B cell (primary cell): ENCODE results near the gene BMERB1. TPM values are rescaled to one million over a fixed set of nuclear protein-coding genes. Genes with fewer than 3 reads are reported as not detected.

Experiments used
- ATAC-seq: fragments of 200-7000 bp; cut with Tn5 transposase; one replicate; pipeline ENCODE4 v1.10.0; 2021; ENCODE audit warnings: low read depth, mild to moderate bottlenecking, moderate number of reproducible peaks, moderate library complexity
- CTCF ChIA-PET: fragments of 350-600 bp; sonication (Branson Sonifier 250); formaldehyde crosslinking; loops from one replicate; lab custom pipeline; 2021; ENCODE audit warnings: antibody characterized with exemption, inconsistent platforms; lab: Charles Lee
- POLR2A ChIA-PET: fragments of 350-600 bp; sonication (Branson Sonifier 250); formaldehyde crosslinking; loops from one replicate; lab custom pipeline; 2021; ENCODE audit warnings: antibody characterized with exemption; lab: Charles Lee
- DNase-seq: peaks from one replicate; pipeline ENCODE4 v3.0.0; 2013
- H2AFZ ChIP-seq: 2 replicates; pipeline ENCODE4 v1.6.1; 2012; ENCODE audit warnings: mild to moderate bottlenecking, low read depth, low read length; ENCODE audit not compliant: insufficient read depth, poor library complexity, severe bottlenecking
- H3K27ac ChIP-seq, 2 donors: 1 replicate in 1 of 2; 2 replicates in 1 of 2; pipeline ENCODE4 v1.5.1; 2012 to 2013; ENCODE audit warnings: low read length in 2 of 2, mild to moderate bottlenecking in 2 of 2, moderate library complexity in 1 of 2
- H3K27me3 ChIP-seq, 4 experiments: fragments of 200-600 bp in 1 of 4; sonication (generic) in 1 of 4; replicated peaks in 1 of 4; 1 replicate in 2 of 4; 2 replicates in 2 of 4; pipeline versions ENCODE4 v1.6.1 to v1.7.0; 2013 to 2016; ENCODE audit warnings: low read length in 3 of 4, mild to moderate bottlenecking in 2 of 4, mixed read lengths in 1 of 4, moderate library complexity in 1 of 4; ENCODE audit not compliant: insufficient read depth in 4 of 4, control insufficient read depth in 3 of 4; ENCODE audit errors: control extremely low read depth in 1 of 4
- H3K36me3 ChIP-seq, 2 experiments: replicated peaks in 1 of 2; 1 replicate in 1 of 2; 2 replicates in 1 of 2; pipeline versions ENCODE4 v1.6.1 to v1.7.1; 2013; ENCODE audit warnings: low read length in 1 of 2; ENCODE audit not compliant: insufficient read depth in 2 of 2, control insufficient read depth in 1 of 2; ENCODE audit errors: control extremely low read depth in 1 of 2, extremely low read depth in 1 of 2
- H3K4me1 ChIP-seq, 2 donors: fragments of 200-600 bp in 1 of 2; sonication (generic) in 1 of 2; 1 replicate in 1 of 2; 2 replicates in 1 of 2; pipeline versions ENCODE4 v1.5.1 to v1.6.1; 2013 to 2017; ENCODE audit warnings: low read length in 2 of 2; ENCODE audit not compliant: control insufficient read depth in 2 of 2, insufficient read depth in 2 of 2
- H3K4me2 ChIP-seq: replicated peaks from 2 replicates; pipeline ENCODE3; 2012; ENCODE audit warnings: mild to moderate bottlenecking, low read depth, low read length; ENCODE audit not compliant: poor library complexity, severe bottlenecking
- H3K4me3 ChIP-seq, 5 experiments: fragments of 200-600 bp in 1 of 5; sonication (generic) in 1 of 5; 1 replicate in 3 of 5; 2 replicates in 2 of 5; pipeline versions ENCODE4 v1.5.1 to v1.7.0; 2011 to 2016; ENCODE audit warnings: low read length in 4 of 5, mild to moderate bottlenecking in 4 of 5, low read depth in 2 of 5, control low read depth in 1 of 5, moderate library complexity in 1 of 5; ENCODE audit not compliant: insufficient read depth in 1 of 5; ENCODE audit errors: control extremely low read depth in 1 of 5, extremely low read depth in 1 of 5
- H3K79me2 ChIP-seq: fragments of 200-600 bp; sonication (generic); one replicate; pipeline ENCODE4 v1.6.0; 2016; ENCODE audit warnings: low read length; ENCODE audit not compliant: control insufficient read depth, insufficient read depth
- H3K9ac ChIP-seq: fragments of 200-600 bp; sonication (generic); 2 replicates; pipeline ENCODE4 v1.6.1; 2017; ENCODE audit warnings: mild to moderate bottlenecking, low read length, moderate library complexity
- H3K9me3 ChIP-seq, 3 donors: one replicate each; pipeline versions ENCODE4 v1.6.1 to v1.7.1; 2013; ENCODE audit warnings: low read length in 2 of 3; ENCODE audit not compliant: control insufficient read depth in 2 of 3, insufficient read depth in 1 of 3; ENCODE audit errors: control extremely low read depth in 1 of 3
- H4K20me1 ChIP-seq: 2 replicates; pipeline ENCODE4 v1.6.0; 2012; ENCODE audit warnings: mild to moderate bottlenecking, low read length; ENCODE audit not compliant: insufficient read depth, control insufficient read depth, poor library complexity, severe bottlenecking
- H3K27ac Mint-ChIP-seq: one replicate; pipeline ENCODE4 v1.8.0; 2021; ENCODE audit warnings: mixed read lengths
- H3K27me3 Mint-ChIP-seq: one replicate; pipeline ENCODE4 v1.8.0; 2021; ENCODE audit warnings: mixed read lengths
- H3K4me1 Mint-ChIP-seq: one replicate; pipeline ENCODE4 v1.8.0; 2021; ENCODE audit warnings: mixed read lengths
- H3K4me3 Mint-ChIP-seq: one replicate; pipeline ENCODE4 v1.8.0; 2021; ENCODE audit warnings: mixed read lengths
- H3K9me3 Mint-ChIP-seq: one replicate; pipeline ENCODE4 v1.8.0; 2022; ENCODE audit warnings: mixed read lengths; ENCODE audit not compliant: insufficient read depth
- CTCF ChIP-seq: fragments of 200-600 bp; IDR thresholded peaks from one replicate; pipeline ENCODE4 v1.8.0; 2022; ENCODE audit warnings: antibody characterized with exemption, mild to moderate bottlenecking
- EZH2 ChIP-seq: IDR thresholded peaks from 2 replicates; pipeline ENCODE4 v1.6.1; 2012; ENCODE audit warnings: borderline replicate concordance, low read depth, mild to moderate bottlenecking, moderate library complexity, low read length; ENCODE audit not compliant: insufficient read depth, poor library complexity, severe bottlenecking
- WGBS: methylation state at CpG from one replicate; pipeline ENCODE4 v1.1.5; 2013; ENCODE audit warnings: missing lambda C conversion rate; ENCODE audit not compliant: insufficient coverage; 5-methylcytosine and 5-hydroxymethylcytosine counted together
- intact Hi-C: fragments of 100-400 bp; cut with micrococcal nuclease; formaldehyde crosslinking; loops from one replicate; pipeline ENCODE4 v1.10.0; 2022
- polyA plus RNA-seq: library from polyadenylated mRNA; depleted of rRNA; stranded (reverse); fragments of >200 nt; gene quantifications from 2 replicates; pipeline ENCODE4 v1.2.3, GENCODE V29; 2012
- total RNA-seq, 2 donors: library from RNA; stranded (reverse); fragments of 120-200 nt in 1 of 2; gene quantifications; 1 replicate in 1 of 2; 2 replicates in 1 of 2; pipeline versions ENCODE4 v1.2.3 to v1.2.4, GENCODE V29; 2013 to 2022

Gene BMERB1
- total and polyA plus RNA-seq, 2 donors (not counting 1 experiment from before 2014, with no cell fraction given) = 2.2 to 11.2 TPM

GRCh38 chr16:15484662-15485061, 50.3 kb downstream of the BMERB1 start:
- H4K20me1 ChIP-seq = no peaks in the 10 kb centered on the region
- TF ChIP-seq EZH2 (no peak), CTCF (no peak)
- ChIA-PET POLR2A (interaction anchor here (0.6 kb wide), 1 partner anchor 21 kb away, joined by 4 read pairs; no protein-coding TSS in a partner anchor), CTCF (no interaction called here)
- intact Hi-C loops = no loop called here
- H3K9ac ChIP-seq = no peak overlapping the region
- 74% methylated on average over 5 of the region's 5 CpGs for WGBS
- ATAC-seq (no peak), DNase-seq (no peak)
- H2AFZ ChIP-seq = no peak overlapping the region
- no peak overlapping the region for H3K4me3 Mint-ChIP-seq
- no peaks in the 10 kb centered on the region for H3K36me3 ChIP-seq
- H3K4me1 Mint-ChIP-seq = peaks cover 10% of the 10 kb centered on the region
- H3K27me3 Mint-ChIP-seq = no peaks in the 10 kb centered on the region
- no peak overlapping the region for H3K4me3 ChIP-seq
- H3K4me1 ChIP-seq = peaks cover 7% of the 10 kb centered on the region in 2 donors
- H3K9me3 ChIP-seq = no peaks in the 10 kb centered on the region
- no peaks in the 10 kb centered on the region for H3K27me3 ChIP-seq
- H3K27ac Mint-ChIP-seq = no peak overlapping the region
- H3K79me2 ChIP-seq = no peaks in the 10 kb centered on the region
- no peaks in the 10 kb centered on the region for H3K9me3 Mint-ChIP-seq
- H3K4me2 ChIP-seq = no peak overlapping the region
- no peak overlapping the region for H3K27ac ChIP-seq

DNA sequence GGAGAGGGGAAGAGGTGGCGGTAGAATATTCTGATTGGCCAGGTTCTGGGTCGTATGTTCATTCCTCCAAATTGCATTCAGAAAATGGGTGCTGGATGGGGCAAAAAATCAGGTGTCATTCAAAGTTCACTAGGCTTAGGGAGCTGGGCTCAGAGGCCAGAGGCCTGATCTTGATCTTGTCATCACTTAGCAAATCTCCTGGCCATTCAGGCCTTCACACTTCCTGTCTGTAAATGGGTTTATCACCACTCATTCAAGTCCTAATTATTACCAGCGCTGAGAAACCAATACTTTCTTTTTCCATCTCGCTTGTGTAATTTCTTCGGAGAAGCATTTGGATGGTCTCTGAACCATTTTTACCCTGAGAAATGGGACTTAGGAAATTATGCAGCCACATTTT, 50.8 kb downstream of the BMERB1 start:
- WGBS = 100% methylated on average over 1 of the region's 5 CpGs
- intact Hi-C loops = no loop called here
- no peak overlapping the region for H3K4me2 ChIP-seq

More for the DNA sequence above, 50.8 kb downstream of the BMERB1 start:
- H3K9ac ChIP-seq = no peak overlapping the region
- no peaks in the 10 kb centered on the region for H3K9me3 ChIP-seq
- no peaks in the 10 kb centered on the region for H3K36me3 ChIP-seq
- Mint-ChIP-seq H3K27ac (no peak overlapping the region), H3K9me3 (no peaks in the 10 kb centered on the region), H3K4me1 (peaks cover 10% of the 10 kb centered on the region), H3K4me3 (no peak overlapping the region), H3K27me3 (no peaks in the 10 kb centered on the region)
- H3K4me3 ChIP-seq = no peak overlapping the region
- no peaks in the 10 kb centered on the region for H4K20me1 ChIP-seq
- H3K27ac ChIP-seq = no peak overlapping the region
- no peak overlapping the region for H2AFZ ChIP-seq
- DNase-seq (no peak), ATAC-seq (no peak)
- peaks cover 7% of the 10 kb centered on the region in 2 donors for H3K4me1 ChIP-seq
- TF ChIP-seq EZH2 (no peak), CTCF (no peak)
- ChIA-PET CTCF (no interaction called here), POLR2A (no interaction called here)
- no peaks in the 10 kb centered on the region for H3K79me2 ChIP-seq
- H3K27me3 ChIP-seq = no peaks in the 10 kb centered on the region
